Dedifferentiated amniotic fluid mesenchymal stem cell (primary cell): ENCODE data around the gene SHLD2.
"Not testable (repeated sequence)": the region's sequence is repeated elsewhere in the genome, so short reads cannot be mapped to it uniquely, and the experiment has no call there.

Source experiments
- DNase-seq: peaks from one replicate; pipeline ENCODE4 v3.0.0-alpha.2; 2016; ENCODE audit errors: extremely low spot score

Gene SHLD2

GRCh38 chr10:87143109-87143418, 48.1 kb downstream of the SHLD2 start:
- not testable (repeated sequence) for DNase-seq

GRCh38 chr10:87145598-87145997, 50.6 kb downstream of the SHLD2 start:
- not testable (repeated sequence) for DNase-seq

- not testable (repeated sequence) for DNase-seq
Measured at GRCh38 chr10:87149020-87149609, 54.1 kb downstream of the SHLD2 start.

GRCh38 chr10:87151516-87151915, 56.5 kb downstream of the SHLD2 start:
- DNase-seq, result not testable (repeated sequence)

- DNase-seq, result not testable (repeated sequence)
Measured at GRCh38 chr10:87156841-87157240, 61.8 kb downstream of the SHLD2 start.

GRCh38 chr10:87157821-87158220, 62.8 kb downstream of the SHLD2 start:
- peak; percentile 31 for DNase-seq

- DNase-seq, result not testable (repeated sequence)
Measured at GRCh38 chr10:87162703-87163293, 67.8 kb downstream of the SHLD2 start.

GRCh38 chr10:87163414-87163813, 68.4 kb downstream of the SHLD2 start:
- not testable (repeated sequence) for DNase-seq

GRCh38 chr10:87169857-87170256, 74.9 kb downstream of the SHLD2 start:
- DNase-seq, result not testable (repeated sequence)

GRCh38 chr10:87170705-87171104, 75.7 kb downstream of the SHLD2 start:
- not testable (repeated sequence) for DNase-seq

- not testable (repeated sequence) for DNase-seq
Measured at GRCh38 chr10:87171670-87172069, 76.7 kb downstream of the SHLD2 start.

GRCh38 chr10:87172178-87172577, 77.2 kb downstream of the SHLD2 start:
- DNase-seq, result not testable (repeated sequence)

- DNase-seq, result not testable (repeated sequence)
Measured at GRCh38 chr10:87177587-87177986, 82.6 kb downstream of the SHLD2 start.

GRCh38 chr10:87184421-87184820, 89.4 kb downstream of the SHLD2 start:
- not testable (repeated sequence) for DNase-seq

- DNase-seq, result not testable (repeated sequence)
Measured at GRCh38 chr10:87186016-87186415, 91.0 kb downstream of the SHLD2 start.

- not testable (repeated sequence) for DNase-seq
Measured at GRCh38 chr10:87187573-87187972, 92.6 kb downstream of the SHLD2 start.

- DNase-seq, result not testable (repeated sequence)
Measured at GRCh38 chr10:87191841-87192240, 96.8 kb downstream of the SHLD2 start.

- not testable (repeated sequence) for DNase-seq
Measured at GRCh38 chr10:87200924-87201323, 105.9 kb downstream of the SHLD2 start.

GRCh38 chr10:87204801-87205200, 109.8 kb downstream of the SHLD2 start:
- not testable (repeated sequence) for DNase-seq

- not testable (repeated sequence) for DNase-seq
Measured at GRCh38 chr10:87206922-87207321, 111.9 kb downstream of the SHLD2 start.

- DNase-seq, result not testable (repeated sequence)
Measured at GRCh38 chr10:87210309-87210708, 115.3 kb downstream of the SHLD2 start.

- not testable (repeated sequence) for DNase-seq
Measured at GRCh38 chr10:87211848-87212247, 116.8 kb downstream of the SHLD2 start.

- not testable (repeated sequence) for DNase-seq
Measured at GRCh38 chr10:87213150-87213765, 118.3 kb downstream of the SHLD2 start.
